Measurements from ENCODE around the gene TNS2. TPM values are rescaled to one million over a fixed set of nuclear protein-coding genes. Genes with fewer than 3 reads are reported as not detected.

TNS2 gene
- total and polyA plus RNA-seq, 9 of the 15 experiments (the other 6 are each of a cell fraction or from before 2014, with no cell fraction given): 0.28 to 3.1 (median 1.2) TPM; not detected in 1

DNA sequence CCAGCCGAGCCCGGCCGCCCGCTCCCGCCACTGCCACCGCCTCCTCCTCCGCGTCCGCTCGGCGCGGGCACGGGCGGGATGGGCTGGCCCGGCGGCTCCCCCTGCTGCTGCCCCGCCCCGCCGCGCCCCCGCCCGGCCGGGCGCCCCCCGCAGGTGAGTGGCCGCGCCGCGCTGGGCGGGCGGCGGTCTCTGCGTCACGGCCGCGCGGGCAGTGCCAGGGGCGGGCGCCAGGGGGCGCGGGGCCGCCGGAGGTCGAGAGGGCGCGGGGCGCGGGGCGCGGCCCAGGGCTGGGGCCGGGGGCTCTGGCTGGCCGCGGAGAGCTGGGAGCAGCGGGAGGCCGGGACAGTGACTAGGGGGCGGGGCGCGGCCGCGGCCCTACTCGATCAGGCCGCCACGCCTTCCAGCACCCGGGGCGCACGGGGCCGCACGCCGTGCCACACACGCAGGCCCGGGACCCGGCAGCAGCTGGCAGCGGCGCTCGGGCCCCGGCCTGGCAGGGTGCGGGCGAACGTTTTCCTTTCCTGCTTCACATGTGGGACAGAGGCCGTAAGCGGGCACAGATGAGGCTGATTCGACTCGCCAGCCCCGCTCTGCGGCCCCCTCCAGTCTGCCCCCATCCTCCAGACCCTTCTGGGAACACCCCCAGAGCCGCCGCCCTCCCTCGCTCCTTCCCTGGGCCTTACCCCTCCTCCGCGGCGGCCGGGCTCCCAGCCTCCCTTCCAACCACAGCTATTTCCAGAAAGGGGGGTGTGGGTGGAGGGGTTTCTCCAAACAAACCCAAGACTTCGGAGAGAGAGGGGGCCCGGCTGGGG, 2.4 kb upstream of the TNS2 start (continued):
- TF ChIP-seq, protein P1, sequence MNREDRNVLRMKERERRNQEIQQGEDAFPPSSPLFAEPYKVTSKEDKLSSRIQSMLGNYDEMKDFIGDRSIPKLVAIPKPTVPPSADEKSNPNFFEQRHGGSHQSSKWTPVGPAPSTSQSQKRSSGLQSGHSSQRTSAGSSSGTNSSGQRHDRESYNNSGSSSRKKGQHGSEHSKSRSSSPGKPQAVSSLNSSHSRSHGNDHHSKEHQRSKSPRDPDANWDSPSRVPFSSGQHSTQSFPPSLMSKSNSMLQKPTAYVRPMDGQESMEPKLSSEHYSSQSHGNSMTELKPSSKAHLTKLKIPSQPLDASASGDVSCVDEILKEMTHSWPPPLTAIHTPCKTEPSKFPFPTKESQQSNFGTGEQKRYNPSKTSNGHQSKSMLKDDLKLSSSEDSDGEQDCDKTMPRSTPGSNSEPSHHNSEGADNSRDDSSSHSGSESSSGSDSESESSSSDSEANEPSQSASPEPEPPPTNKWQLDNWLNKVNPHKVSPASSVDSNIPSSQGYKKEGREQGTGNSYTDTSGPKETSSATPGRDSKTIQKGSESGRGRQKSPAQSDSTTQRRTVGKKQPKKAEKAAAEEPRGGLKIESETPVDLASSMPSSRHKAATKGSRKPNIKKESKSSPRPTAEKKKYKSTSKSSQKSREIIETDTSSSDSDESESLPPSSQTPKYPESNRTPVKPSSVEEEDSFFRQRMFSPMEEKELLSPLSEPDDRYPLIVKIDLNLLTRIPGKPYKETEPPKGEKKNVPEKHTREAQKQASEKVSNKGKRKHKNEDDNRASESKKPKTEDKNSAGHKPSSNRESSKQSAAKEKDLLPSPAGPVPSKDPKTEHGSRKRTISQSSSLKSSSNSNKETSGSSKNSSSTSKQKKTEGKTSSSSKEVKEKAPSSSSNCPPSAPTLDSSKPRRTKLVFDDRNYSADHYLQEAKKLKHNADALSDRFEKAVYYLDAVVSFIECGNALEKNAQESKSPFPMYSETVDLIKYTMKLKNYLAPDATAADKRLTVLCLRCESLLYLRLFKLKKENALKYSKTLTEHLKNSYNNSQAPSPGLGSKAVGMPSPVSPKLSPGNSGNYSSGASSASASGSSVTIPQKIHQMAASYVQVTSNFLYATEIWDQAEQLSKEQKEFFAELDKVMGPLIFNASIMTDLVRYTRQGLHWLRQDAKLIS (CRISPR knock-in tag; IDR thresholded peaks at IDR 0.05): no peak
- TF ChIP-seq, protein P2, sequence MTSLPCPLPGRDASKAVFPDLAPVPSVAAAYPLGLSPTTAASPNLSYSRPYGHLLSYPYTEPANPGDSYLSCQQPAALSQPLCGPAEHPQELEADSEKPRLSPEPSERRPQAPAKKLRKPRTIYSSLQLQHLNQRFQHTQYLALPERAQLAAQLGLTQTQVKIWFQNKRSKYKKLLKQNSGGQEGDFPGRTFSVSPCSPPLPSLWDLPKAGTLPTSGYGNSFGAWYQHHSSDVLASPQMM (CRISPR knock-in tag; IDR thresholded peaks at IDR 0.05): no peak
- TF ChIP-seq, protein P3, sequence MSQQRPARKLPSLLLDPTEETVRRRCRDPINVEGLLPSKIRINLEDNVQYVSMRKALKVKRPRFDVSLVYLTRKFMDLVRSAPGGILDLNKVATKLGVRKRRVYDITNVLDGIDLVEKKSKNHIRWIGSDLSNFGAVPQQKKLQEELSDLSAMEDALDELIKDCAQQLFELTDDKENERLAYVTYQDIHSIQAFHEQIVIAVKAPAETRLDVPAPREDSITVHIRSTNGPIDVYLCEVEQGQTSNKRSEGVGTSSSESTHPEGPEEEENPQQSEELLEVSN (IDR thresholded peaks at IDR 0.05; ENCODE audit: borderline replicate concordance in 1 of 2, extremely low read depth in 1 of 2, insufficient read depth in 1 of 2, insufficient read length in 1 of 2, low read depth in 1 of 2, low read length in 1 of 2, poor library complexity in 1 of 2, severe bottlenecking in 1 of 2): peak in 1 of 2 experiments; percentile 37
